Fibroblast of pulmonary artery (primary cell): Measurements from ENCODE around the gene MPC2.

Source experiments
- DNase-seq: peaks from one replicate; pipeline ENCODE4 v3.0.0-alpha.2; 2010; ENCODE audit warnings: low read depth
- H3K4me3 ChIP-seq: replicated peaks from 2 replicates; pipeline ENCODE4 v1.5.1; 2011; ENCODE audit warnings: low read depth, mild to moderate bottlenecking, control low read depth, low read length, moderate library complexity
- TF ChIP-seq, protein P1 (sequence below): IDR thresholded peaks from 2 replicates; pipeline ENCODE4 v1.5.1; 2011; ENCODE audit warnings: mild to moderate bottlenecking, control low read depth, low read length, inconsistent platforms; ENCODE audit errors: missing control alignments

Gene MPC2

DNA sequence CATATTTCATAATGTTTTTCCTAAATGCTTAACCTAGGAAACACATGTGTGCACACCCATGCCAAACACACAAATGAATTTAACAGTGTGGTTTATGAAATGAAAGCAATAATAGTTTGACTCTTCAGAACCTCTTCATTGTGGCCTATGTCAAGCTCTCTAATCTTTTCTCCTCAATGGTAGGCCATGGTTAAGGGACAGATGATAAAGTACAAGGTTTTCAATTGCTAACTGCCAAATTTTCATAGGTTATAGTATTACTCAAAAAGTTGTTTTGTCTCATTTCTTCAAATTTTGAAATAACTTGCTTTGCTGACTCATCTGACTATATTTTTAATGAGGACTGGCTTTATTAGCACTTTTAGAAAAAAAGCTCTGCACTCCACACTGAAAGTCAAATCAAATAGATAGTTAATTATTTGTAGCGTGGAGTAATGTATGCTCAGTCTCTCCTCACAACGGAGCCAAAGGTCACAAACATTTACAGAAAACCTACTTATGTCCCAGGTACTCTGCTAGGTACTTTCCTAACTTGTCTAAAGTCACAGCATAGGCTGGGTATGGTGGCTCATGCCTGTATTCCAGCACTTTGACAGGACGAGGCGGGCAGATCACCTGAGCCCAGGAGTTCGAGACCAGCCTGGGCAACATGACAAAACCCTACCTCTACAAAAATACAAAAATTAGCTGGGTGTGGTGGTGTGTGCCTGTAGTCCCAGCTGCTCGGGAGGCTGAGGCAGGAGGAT is 19.9 kb downstream of the MPC2 start:
- DNase-seq, result no peak
- TF ChIP-seq, protein P1, sequence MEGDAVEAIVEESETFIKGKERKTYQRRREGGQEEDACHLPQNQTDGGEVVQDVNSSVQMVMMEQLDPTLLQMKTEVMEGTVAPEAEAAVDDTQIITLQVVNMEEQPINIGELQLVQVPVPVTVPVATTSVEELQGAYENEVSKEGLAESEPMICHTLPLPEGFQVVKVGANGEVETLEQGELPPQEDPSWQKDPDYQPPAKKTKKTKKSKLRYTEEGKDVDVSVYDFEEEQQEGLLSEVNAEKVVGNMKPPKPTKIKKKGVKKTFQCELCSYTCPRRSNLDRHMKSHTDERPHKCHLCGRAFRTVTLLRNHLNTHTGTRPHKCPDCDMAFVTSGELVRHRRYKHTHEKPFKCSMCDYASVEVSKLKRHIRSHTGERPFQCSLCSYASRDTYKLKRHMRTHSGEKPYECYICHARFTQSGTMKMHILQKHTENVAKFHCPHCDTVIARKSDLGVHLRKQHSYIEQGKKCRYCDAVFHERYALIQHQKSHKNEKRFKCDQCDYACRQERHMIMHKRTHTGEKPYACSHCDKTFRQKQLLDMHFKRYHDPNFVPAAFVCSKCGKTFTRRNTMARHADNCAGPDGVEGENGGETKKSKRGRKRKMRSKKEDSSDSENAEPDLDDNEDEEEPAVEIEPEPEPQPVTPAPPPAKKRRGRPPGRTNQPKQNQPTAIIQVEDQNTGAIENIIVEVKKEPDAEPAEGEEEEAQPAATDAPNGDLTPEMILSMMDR, result no peak
- H3K4me3 ChIP-seq, result no peak overlapping the region

DNA sequence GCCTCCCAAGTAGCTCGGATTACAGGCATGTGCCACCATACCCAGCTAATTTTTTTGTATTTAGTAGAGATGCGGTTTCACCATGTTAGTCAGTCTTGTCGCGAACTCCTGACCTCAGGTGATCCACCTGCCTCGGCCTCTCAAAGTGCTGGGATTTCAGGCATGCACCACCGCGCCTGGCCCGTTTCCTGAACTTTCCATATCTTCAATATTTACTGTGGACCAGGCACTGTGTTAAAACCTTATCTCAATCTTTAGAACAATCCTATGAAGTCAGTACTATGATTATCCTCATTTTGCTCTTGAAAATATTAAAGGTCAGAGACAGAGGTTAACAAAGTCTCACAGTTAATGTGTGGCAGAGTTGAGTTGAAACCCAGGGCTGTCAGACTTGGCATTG is 21.3 kb downstream of the MPC2 start:
- TF ChIP-seq, protein P1, result no peak
- no peak overlapping the region for H3K4me3 ChIP-seq
- no peak for DNase-seq

DNA sequence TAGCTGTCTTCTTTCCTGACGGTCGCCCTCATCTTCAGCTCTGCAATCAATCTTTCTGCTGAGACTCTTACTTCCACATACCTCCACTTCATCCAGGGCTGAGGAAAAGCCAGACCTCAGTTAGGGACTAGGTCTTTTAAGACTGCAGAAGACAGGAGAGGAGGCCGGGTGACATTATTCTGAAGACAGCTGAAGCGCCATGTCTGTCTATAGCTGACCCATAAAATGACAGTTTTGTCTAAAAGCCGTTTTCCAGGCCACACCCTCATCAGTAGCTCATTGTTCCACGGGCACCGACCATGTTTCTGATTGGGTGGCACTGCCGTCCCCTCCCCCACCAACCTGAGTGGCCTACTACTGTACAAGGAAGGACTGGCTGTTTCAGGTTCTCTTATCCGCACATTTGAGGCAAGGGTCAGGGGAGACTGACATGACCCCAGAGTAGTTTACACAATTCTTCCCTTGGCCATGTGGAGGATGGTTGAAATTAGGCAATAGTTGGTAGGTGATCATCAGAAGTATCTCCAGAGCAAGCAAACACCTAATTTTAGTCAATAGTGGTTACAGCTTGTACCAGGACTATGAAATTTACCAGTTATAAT is 22.9 kb downstream of the MPC2 start, which contains the start of gene ADCY10:
ADCY10 (minus strand) TSS at position 240 of the 602 bp plus-strand sequence. CDS start 8,994 bp downstream, outside the sequence.
- no peak for DNase-seq
- TF ChIP-seq, protein P1, result no peak
- H3K4me3 ChIP-seq, result no peak within 1 kb of the TSS

DNA sequence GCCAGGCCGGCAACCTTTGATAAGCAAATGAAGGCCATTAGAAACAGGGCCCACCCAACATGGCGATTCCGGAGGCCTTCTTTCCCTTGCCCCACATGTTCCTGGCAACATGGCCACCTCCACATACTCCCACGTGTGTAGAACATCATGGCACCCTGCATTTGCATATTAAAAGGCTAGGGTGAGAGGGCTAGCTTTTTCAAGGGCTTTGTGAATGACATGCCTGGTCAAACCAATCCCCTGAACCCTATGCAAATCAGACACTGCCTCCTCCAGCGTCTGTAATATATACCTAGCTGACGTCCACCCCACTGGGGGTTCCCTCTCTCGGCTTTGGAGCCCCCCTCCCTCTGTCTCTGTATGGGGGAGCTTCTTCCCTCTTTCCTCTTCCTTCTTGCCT is 24.6 kb downstream of the MPC2 start:
- TF ChIP-seq, protein P1, result no peak
- DNase-seq, result no peak
- no peak overlapping the region for H3K4me3 ChIP-seq

DNA sequence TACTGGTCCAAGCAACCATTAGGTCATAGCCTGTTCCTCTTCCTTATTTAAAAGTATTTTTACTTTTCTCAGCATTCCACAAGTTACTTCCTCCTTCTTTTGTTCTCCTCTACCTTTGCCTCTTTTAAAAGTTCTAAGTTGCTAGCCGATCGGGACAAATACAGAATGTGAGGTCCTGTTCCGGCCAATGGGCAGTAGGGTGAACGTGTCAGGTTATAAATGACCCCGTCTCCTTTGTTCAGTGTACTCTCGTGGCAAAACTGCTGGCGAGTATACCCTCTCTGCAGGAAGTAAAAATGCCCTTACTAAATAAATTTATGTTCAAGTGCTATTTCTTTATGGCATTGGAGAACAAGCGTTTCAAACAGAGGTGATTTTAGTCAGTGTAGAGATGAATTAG is 25.5 kb downstream of the MPC2 start:
- no peak for DNase-seq
- TF ChIP-seq, protein P1, result no peak
- no peak overlapping the region for H3K4me3 ChIP-seq

DNA sequence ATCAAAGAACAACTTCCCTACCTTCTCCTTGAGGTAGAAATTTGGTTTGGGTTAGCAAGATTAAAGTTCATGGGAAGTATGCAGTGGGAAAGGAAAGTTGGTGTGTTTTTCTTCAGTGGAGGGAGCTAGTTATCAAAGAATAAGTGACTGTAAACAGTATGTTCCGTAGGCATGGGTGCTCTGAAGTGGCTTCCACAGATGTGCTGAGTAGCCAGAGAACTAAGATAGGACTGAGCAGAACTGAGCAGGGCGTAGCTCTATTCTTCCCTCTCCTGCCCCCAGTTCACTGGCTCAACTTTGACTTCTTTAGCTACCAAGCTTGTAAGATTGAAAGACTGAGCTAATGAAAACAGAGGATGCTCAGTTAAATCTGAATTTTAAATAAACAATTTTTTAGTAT is 26.3 kb downstream of the MPC2 start:
- H3K4me3 ChIP-seq, result no peak overlapping the region
- DNase-seq, result no peak
- TF ChIP-seq, protein P1, result no peak
